GM12878 (cell line): ENCODE data around the gene ETV6.

Experiments
- CTCF ChIP-seq, 3 experiments: IDR thresholded peaks in 2 of 3; conservative IDR thresholded peaks in 1 of 3; 2 replicates each; pipeline ENCODE4 v1.5.1; 2011; ENCODE audit warnings: low read depth in 3 of 3, low read length in 3 of 3, mild to moderate bottlenecking in 3 of 3, control low read depth in 2 of 3, moderate library complexity in 2 of 3, inconsistent platforms in 1 of 3, mixed read lengths in 1 of 3; ENCODE audit not compliant: control insufficient read depth in 2 of 3, insufficient read depth in 1 of 3; ENCODE audit errors: extremely low read depth in 1 of 3
- FOXK2 ChIP-seq: fragments of 450-650 bp; IDR thresholded peaks from 2 replicates; pipeline ENCODE4 v1.6.1; 2017; ENCODE audit warnings: mild to moderate bottlenecking, moderate library complexity
- GABPA ChIP-seq: IDR thresholded peaks from 2 replicates; pipeline ENCODE4 v1.6.1; 2014; ENCODE audit warnings: antibody characterized with exemption, low read depth, mild to moderate bottlenecking, inconsistent platforms
- IRF5 ChIP-seq: fragments of 450-650 bp; IDR thresholded peaks from 2 replicates; pipeline ENCODE4 v1.6.1; 2017; ENCODE audit warnings: borderline replicate concordance
- PKNOX1 ChIP-seq: fragments of 450-650 bp; IDR thresholded peaks from 2 replicates; pipeline ENCODE4 v1.6.1; 2016; ENCODE audit warnings: mild to moderate bottlenecking
- POLR2A ChIP-seq: IDR thresholded peaks from 2 replicates; pipeline ENCODE4 v1.6.1; 2011; ENCODE audit warnings: low read depth, mild to moderate bottlenecking, low read length
- SREBF1 ChIP-seq: IDR thresholded peaks from 2 replicates; pipeline ENCODE4 v1.6.1; 2012; ENCODE audit warnings: mild to moderate bottlenecking, low read length
- USF1 ChIP-seq: IDR thresholded peaks from 2 replicates; pipeline ENCODE4 v1.6.1; 2011; ENCODE audit warnings: borderline replicate concordance, low read depth, mild to moderate bottlenecking, moderate library complexity, mixed read lengths, low read length; ENCODE audit not compliant: insufficient read depth; ENCODE audit errors: extremely low read length
- ZBTB33 ChIP-seq: fragments of 450-650 bp; IDR thresholded peaks from 2 replicates; pipeline ENCODE4 v1.6.1; 2017; ENCODE audit warnings: mild to moderate bottlenecking

- no peak for TF ChIP-seq CTCF (IDR thresholded peaks at IDR 0.05 in 2 of 3, conservative IDR thresholded peaks at IDR 0.05 in 1 of 3; ENCODE audit: control insufficient read depth in 2 of 3, extremely low read depth in 1 of 3, insufficient read depth in 1 of 3, low read depth in 3 of 3, low read length in 3 of 3)
- TF ChIP-seq GABPA: no peak
- no peak for TF ChIP-seq ZBTB33
- TF ChIP-seq SREBF1: no peak
- TF ChIP-seq IRF5: no peak
- no peak for TF ChIP-seq PKNOX1
- TF ChIP-seq POLR2A: no peak
- no peak for TF ChIP-seq USF1
- TF ChIP-seq FOXK2: no peak
Observed at GRCh38 chr12:11689591-11690186, 40.2 kb downstream of the ETV6 start.
